G401.6 (cell line): ENCODE measurements around the gene HSPB3.
"Not testable (repeated sequence)": the region's sequence is repeated elsewhere in the genome, so short reads cannot be mapped to it uniquely, and the experiment has no call there.

Source experiments
- FAIRE-seq: peaks from 2 replicates; lab custom pipeline; 2012; peaks lifted over from hg19 to GRCh38; lab: Jason Lieb, UNC

Gene HSPB3, protein sequence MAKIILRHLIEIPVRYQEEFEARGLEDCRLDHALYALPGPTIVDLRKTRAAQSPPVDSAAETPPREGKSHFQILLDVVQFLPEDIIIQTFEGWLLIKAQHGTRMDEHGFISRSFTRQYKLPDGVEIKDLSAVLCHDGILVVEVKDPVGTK

DNA sequence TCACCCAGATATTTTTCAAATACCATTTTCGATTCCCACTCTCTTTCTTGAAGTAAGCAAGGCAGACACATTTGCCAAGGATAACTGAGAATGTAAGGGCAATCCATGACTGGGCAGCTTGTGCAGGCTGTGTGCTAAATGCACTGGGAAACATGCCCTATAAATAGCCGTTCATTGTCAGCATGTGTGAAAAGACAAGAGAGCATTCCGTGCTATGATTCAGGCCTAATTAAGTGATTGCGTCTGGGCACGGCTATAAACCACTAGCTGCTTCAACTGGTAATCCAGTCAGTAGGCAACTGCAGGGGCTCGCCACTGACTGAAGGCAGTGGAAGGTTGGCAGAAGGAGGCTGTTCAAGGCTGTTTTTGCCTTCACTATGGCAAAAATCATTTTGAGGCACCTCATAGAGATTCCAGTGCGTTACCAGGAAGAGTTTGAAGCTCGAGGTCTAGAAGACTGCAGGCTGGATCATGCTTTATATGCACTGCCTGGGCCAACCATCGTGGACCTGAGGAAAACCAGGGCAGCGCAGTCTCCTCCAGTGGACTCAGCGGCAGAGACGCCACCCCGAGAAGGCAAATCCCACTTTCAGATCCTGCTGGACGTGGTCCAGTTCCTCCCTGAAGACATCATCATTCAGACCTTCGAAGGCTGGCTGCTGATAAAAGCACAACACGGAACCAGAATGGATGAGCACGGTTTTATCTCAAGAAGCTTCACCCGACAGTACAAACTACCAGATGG is at the start of gene HSPB3:
Gene HSPB3 (plus strand): TSS at position 287 of the 745 bp plus-strand sequence. CDS start 91 bp downstream, at position 378.
- FAIRE-seq: no peak

DNA sequence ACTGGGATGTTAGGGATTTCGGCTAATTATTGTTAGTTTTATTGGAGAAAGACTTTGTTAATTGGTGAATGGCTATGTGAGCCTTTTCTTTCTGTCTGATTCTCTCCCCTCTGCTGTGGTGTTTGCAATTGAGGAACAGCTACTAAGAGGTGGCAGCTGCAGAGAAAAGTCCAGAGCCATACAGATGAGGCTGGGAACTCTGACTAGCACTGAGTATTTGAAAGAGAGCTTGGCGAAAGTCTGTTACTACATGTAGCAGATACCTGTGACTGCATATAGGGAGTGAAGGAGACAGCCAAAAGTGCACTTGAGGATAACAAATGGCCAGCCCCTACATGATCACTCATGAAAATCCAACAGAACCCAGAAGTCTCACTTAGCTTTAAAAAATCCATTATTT is 44.3 kb upstream of the HSPB3 start:
- FAIRE-seq: no peak

DNA sequence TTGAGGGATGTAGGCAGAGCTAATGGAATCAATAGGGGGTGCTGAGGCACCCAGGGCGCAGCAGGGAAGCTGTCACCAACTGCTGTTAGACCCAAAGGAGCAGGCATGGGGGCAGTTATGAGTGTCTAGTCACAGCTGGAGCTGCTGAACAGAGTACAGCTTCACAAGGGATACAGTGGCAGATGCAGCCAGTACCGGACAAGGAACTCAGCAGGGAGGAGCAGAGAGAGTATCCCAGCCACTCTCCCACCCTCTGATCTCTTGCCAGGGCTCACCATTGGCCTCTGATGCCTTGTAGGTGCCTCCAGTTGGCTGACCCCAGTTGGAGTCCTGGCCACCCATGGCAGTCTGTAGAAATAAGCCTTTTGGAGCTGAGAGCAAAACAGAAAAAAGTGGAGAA is 42.6 kb upstream of the HSPB3 start:
- no peak for FAIRE-seq

DNA sequence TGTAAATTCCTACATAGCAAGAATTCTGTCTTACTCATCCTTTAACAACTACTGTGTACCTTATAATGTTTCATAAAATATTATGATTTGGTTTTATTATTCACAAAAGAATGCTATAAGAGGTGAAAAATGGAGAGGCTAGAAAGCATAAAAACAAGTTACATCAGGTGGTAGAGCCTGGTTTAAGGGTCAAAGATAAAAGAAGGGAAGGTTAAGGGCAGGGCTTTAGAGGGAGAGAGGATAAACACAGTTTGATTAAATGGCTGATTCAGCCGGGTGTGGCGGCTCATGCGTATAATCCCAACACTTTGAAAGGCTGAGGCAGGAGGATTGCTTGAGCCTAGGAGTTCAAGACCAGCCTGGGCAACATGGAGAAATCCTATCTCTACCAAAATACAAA is 40.4 kb upstream of the HSPB3 start:
- no peak for FAIRE-seq

DNA sequence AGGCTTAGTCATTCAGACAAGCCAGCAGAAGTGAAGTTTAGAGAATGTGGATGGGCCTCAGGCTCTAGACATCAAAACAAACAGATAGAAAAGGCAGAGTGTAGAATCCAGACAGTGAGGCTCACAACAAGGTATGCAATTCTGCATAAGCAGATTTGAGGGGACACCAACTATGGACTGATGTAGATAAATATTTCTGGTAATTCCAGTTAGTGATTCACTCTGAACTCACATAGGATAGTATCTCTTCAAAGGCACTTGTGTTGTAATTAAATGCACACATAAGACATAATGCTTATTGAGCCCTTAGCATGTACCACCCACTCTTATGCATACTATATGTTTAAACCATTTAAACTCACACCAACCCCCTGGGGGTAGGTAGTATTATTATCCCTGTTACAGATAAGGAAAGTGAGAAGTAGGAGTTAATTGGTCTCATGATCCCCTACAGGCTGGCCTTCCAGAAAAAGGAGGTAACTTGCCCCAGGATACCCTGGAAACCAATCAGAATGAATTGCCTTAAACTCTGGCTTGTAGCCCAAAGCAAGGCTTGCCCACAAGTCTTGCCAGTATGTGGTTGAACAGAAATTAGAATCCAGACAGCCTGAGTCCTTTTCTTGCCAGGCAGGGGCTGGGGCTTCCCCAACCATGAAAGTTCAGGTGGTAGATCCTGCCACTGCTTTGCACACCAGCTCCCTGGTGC is 39.5 kb upstream of the HSPB3 start:
- no peak for FAIRE-seq

DNA sequence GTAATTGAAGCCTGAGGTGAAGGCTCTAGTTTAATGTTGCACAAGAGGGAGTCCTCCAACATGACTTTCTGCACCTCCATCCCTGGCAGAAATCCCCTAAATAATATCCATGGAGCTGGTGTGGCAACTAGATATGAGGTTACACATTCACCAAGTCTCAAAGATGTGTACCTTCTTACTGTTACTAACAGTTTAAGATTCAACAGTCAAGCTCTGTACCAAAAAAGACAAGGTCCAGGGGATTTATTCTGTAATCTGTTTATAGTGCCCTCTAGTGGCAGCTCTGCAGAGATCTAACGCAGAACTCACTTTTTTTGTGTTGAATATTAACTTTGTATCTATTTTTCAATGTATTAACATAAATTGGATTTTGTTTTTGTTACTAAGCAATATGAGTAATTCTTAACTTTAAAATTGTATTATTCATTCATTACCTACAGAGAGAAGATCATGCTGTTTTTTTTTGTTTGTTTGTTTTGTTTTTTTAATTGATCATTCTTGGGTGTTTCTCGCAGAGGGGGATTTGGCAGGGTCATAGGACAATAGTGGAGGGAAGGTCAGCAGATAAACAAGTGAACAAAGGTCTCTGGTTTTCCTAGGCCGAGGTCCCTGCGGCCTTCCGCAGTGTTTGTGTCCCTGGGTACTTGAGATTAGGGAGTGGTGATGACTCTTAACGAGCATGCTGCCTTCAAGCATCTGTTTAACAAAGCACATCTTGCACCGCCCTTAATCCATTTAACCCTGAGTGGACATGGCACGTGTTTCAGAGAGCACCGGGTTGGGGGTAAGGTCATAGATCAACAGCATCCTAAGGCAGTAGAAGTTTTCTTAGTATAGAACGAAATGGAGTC is 35.7 kb upstream of the HSPB3 start:
- peak; percentile 94 for FAIRE-seq

DNA sequence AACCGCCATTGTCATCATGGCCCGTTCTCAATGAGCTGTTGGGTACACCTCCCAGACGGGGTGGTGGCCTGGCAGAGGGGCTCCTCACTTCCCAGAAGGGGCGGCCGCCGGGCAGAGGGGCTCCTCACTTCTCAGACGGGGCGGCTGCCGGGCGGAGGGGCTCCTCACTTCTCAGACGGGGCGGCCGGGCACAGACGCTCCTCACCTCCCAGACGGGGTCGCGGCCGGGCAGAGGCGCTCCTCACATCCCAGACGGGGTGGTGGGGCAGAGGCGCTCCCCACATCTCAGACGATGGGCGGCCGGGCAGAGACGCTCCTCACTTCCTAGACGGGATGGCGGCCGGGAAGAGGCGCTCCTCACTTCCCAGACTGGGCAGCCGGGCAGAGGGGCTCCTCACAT is 35.0 kb upstream of the HSPB3 start:
- FAIRE-seq: not testable (repeated sequence)

DNA sequence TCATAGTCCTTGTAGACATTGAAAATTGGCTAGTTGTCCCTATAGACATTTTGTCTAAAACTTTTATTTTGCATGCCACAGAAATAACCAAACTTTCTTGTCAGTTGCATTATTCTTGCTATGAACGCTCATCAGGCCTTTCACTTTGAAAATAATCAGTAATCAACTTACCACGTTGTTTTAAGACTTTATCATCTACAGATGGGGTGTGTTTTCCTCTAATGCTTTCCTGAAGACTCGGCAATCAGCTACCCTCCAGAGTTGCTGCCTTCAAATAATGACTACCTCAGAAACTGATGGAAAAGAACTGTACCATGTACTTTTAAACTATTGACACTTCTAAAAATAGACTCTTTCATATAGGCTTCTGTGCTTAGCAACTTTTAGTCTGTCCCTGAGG is 33.5 kb upstream of the HSPB3 start:
- no peak for FAIRE-seq

DNA sequence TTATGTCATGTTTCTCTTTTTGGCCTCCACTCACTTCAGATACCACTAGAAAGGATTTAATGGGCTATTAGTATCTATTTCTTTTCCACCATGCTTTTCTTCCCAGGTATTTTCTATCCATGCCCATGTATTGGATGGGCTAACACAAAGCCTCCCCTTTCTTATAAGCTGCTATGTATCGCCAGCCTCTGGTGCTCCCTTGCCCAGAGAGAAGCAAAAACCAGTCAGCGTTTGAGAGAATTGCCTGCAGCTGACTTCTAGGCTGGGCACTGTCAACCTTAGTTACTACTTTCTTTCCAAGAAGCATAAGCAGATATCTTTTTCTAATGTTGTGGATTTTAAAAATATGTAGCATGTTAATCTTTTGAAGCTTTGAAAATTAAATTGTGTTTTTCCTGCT is 30.2 kb upstream of the HSPB3 start:
- no peak for FAIRE-seq

DNA sequence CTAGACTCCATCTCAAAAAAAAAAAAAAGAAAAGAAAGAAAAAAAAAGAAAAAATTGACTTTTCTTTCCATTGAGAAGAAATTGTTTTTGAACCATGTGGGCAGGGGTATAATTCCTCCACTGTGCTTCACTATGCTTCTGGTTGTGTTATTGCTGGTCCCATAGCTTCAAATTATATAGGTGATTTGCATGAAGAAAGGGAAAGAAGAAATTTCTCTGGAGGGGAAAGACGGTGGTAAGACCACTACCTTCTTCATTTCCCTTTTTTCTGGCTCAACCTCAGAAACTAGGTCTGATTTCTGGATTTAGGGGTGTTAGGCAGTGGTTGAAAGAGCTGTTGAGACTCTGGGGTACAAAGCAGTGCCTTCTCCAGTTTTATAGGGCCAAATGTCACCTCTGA is 29.3 kb upstream of the HSPB3 start:
- no peak for FAIRE-seq

DNA sequence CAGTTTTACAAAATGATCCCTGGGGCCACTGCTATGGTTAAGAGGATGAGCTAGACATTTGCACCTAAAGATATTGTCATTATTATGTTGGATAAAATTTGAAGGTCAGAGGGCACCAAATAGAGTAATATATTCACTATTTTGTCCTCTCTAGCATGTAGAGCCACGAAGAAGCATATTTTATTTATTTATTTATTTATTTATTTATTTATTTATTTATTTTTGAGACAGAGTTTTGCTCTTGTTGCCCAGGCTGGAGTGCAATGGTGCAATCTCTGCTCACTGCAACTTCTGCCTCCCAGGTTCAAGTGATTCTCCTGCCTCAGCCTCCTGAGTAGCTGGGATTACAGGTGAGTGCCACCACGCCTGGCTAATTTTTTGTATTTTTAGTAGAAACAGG is 20.8 kb upstream of the HSPB3 start:
- FAIRE-seq: not testable (repeated sequence)

DNA sequence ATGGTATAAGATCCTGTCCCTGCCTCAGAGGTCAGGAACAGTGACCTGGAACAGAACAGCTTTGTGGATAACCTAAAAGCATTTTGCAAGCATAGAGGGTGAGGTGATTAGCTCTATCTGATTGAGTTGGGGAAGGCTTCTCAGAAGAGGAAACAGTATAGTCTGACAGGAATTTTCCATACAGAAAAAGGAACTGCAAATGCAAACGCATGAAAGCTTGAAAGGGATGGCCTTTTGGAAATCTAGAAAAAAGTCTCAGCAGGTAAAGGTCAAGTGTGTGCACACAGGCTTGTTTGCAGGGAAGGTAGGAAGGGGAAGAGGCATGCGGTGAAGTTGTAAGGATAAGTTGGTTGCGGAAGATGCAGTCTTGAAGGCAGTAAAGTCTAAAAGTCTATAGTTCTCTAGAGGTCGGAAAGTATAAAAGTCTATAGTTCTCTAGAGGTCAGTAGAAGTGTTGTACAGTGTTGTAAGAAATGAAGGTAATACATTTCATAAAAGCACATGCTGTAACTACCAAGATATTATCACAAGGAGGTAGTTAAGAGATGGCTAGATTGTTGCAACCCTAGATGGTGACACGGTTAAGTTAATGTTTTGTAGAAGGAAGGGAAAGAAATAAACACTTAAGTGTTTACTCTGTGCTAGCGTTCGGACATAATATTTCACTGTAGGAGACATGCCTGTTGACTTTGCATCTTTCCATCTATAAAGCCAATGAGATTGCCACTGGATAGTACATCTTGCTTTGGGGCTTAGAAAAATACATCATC is 16.7 kb upstream of the HSPB3 start:
- no peak for FAIRE-seq

DNA sequence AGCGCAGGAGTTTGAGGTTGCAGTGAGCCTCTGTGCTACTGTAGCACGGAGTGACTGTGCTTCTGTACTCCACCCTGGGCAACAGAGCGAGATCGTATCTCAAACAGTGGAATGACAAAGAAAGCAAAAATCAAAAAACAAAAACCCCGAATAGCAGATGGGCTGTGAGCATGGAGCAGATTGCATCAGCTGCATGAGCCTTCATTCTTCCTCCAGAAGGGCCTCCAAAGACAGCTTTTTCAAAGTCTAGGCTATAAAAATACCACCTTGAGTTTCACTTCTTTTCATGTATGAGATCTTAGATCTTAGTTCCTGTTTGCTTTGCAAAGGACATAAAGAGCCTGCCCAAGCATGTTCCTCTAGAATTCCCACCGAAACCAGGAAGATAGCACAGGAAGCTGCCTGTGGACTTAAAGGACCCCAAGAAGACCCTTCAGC is 15.0 kb upstream of the HSPB3 start:
- no peak for FAIRE-seq

DNA sequence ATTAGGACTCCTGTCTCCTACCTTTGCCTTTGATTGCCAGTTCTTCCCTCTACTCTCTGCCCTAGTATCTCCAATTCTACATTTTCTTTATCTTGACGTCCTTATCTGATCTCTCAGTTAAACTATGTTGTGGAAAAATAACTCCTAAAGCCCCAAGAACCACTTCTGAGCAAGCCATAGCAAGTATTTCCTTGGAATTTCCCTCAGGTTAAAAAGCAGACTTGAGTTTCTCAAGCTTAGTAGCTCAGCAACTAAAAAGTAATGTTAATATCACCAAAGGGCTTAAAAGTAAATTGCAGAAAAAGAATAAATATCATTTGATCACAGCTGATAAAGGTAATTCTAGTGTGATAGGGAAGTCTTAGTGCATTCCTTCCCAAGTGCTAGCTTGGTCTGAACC is 13.2 kb upstream of the HSPB3 start:
- FAIRE-seq: no peak

DNA sequence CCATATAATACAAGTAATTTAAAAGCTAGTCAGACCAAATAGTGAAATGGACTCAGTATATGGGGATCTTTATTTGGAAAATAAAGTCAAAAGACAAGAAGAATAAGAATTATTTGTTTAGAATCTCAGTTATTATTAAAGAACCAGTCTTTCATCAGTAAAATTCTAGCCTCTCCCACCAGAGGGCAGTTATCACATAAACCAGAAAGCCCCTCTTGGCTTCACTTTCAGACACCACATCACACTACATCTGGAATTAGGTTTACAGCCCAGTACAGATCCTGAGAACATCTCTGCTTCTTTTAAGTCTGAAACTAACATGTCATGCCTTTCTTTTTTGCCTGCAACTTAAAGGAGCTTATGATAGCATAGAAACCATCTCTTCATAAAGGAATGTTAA is 12.2 kb upstream of the HSPB3 start:
- FAIRE-seq: no peak

DNA sequence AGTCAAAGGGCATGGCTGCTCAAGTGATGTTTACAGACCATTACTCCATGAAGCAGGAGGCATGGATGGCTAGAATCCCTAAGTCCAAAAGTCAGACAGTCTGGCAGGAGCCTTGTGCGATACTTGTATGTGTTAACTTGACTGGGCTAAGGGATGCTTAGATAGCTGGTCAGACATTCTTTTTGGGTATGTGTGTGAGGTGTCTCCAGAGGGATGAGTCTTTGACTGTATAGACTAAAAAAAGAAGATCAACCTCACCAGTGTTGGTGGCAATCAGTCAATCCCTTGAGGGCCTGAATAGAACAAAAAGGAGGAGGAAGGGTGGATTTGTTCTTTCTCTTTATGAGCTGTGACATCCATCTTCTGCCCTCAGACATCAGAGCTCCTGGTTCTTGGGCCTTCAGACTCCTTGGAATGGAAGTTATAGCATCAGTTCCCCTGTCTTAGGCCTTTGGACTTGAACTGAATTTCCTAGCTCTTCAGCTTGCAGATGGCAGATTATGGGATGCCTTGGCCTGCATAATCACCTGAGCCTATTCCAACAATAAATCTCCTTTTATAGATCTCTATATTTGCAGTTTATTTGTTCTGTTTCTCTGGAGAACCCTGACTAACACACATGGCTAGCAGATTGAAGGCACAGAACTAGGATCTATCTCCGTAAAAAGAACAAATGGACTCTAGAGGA is 9.7 kb upstream of the HSPB3 start:
- FAIRE-seq: no peak

DNA sequence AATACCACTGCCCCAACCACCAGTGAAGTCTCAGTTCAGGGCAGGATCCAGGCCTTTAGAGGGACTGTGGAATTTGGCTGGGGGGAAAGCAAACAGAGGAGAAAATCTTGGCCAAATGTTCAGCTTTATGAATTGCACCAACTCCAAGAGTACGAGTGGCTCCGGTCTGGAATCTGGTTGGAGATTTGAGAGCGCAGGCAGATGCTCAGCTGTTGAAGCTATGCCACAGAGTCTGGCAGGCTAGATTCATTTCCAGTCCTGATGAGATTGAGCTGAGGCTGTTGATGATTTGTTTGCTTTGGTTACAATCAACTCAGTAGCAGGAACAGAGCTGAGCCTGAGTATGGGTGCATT is 9.1 kb upstream of the HSPB3 start:
- no peak for FAIRE-seq

DNA sequence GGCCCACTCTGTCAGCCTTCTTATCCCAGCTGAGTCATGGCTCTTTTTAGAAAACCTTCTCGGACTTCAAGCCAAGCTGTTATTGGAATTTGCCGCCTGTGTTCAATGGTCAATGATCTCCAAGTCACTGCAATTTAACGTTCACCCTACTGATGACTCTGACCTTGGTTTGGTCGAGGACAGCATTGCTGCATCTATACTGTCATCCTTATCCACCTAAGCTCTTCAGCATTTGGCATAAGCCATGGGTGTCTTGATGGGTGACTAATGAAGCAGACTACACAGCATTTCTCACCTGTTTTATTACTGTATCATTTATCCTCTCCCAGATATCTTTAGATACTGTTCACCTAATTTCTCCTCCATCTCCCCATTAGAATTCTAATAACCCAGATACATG is 5.6 kb upstream of the HSPB3 start:
- FAIRE-seq: no peak

DNA sequence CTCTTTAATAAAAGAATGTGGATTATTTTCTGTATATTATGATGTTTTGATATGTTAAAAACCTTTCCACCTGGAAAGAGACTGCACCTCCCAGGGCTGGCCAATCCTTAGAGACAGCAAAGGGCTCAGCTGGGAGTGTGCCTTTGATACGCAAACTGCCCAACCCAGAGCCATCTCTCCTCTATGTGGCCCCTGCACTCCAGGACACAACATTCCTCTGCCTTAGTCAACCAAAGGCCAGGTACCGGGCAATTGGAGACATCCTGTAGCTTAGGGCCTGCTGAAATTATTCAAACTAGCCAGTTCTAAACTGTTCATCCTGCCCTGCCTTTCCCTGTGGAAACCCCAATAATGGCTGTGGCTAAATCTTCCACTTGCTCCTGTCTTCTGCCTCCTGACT is 5.0 kb upstream of the HSPB3 start:
- no peak for FAIRE-seq

DNA sequence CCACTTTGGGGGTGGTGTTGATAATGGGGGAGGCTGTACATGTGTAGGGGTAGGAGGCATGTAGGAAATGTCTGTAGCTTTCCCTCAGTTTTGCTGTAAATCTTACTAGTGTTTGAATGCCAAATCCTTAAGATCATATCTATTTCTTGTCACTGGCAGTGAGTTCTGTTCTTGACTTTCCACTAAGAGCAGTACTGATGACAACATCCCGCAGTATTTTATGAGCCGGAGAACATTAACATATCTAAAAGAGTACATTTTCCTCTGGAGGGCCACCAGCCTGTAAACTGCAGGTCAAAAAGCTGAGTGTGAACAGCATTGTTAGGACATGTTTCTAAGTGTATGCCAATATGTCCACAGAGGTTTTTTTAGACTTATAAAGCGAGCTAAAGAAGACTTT is 2.5 kb upstream of the HSPB3 start:
- FAIRE-seq: no peak

DNA sequence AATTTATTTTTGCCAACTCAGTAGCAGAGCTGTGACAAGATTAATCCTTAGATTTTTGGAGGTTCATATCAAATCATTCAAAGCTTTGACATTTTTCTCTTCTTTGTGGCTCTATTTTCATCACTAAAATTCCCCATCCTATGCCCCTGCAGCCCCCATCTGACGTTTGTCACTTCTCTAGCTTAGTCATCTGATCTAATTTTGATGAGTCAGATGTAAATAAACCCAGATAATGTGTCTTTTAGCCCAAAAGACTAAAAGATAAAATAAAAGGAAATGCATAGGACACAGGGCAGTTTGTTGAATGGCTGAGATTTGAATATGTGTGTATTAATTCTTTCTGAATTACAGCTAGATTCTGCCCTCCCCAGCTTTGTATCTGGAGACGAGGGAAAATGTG is 897 bp upstream of the HSPB3 start:
- no peak for FAIRE-seq
